Measurements from ENCODE around the gene NCOA1. TPM values are rescaled to one million over a fixed set of nuclear protein-coding genes. Genes with fewer than 3 reads are reported as not detected.

NCOA1 gene
- total and polyA plus RNA-seq, 10 of the 15 experiments (the other 5 are each of a cell fraction or from before 2014, with no cell fraction given): 1.8 to 35.6 (median 6.1) TPM

- TF ChIP-seq PKNOX1 (IDR thresholded peaks at IDR 0.05): no peak
- TF ChIP-seq E2F8 (IDR thresholded peaks at IDR 0.05; ENCODE audit: low read depth, partially characterized antibody): no peak
- TF ChIP-seq ZNF592 (IDR thresholded peaks at IDR 0.05): no peak
- TF ChIP-seq SUZ12 (IDR thresholded peaks at IDR 0.05; ENCODE audit: unreplicated experiment): no peak
- TF ChIP-seq YY1 (IDR thresholded peaks at IDR 0.05; ENCODE audit: low read depth, low read length): no peak
- no peak for TF ChIP-seq IRF5 (IDR thresholded peaks at IDR 0.05; ENCODE audit: borderline replicate concordance)
Measured at GRCh38 chr2:24779116-24779515, 288.1 kb downstream of the NCOA1 start (continued).

Data from GM12878 (cell line).